ENCODE data around the gene ADAMTS12.

ADAMTS12 gene

DNA sequence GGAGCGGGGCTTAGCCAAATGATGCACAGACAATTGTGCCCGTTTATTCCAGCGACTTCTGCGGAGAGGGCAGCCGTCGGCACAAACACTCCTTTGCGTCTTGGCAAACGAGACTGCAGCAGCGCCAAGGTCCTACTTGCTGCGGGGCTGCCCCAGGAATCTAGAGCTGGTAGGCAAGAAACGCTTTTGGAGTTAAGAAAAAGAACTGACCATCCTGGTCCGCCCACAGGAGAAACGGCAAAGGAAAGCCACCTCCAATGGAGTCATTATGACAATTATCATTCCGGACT is 46.7 kb upstream of the ADAMTS12 start:
- DNase-seq (ENCODE audit: low spot score) (no peak), ATAC-seq (ENCODE audit: low read depth) (no peak)
- TF ChIP-seq, protein P1, sequence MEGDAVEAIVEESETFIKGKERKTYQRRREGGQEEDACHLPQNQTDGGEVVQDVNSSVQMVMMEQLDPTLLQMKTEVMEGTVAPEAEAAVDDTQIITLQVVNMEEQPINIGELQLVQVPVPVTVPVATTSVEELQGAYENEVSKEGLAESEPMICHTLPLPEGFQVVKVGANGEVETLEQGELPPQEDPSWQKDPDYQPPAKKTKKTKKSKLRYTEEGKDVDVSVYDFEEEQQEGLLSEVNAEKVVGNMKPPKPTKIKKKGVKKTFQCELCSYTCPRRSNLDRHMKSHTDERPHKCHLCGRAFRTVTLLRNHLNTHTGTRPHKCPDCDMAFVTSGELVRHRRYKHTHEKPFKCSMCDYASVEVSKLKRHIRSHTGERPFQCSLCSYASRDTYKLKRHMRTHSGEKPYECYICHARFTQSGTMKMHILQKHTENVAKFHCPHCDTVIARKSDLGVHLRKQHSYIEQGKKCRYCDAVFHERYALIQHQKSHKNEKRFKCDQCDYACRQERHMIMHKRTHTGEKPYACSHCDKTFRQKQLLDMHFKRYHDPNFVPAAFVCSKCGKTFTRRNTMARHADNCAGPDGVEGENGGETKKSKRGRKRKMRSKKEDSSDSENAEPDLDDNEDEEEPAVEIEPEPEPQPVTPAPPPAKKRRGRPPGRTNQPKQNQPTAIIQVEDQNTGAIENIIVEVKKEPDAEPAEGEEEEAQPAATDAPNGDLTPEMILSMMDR (IDR thresholded peaks at IDR 0.05; ENCODE audit: poor library complexity, severe bottlenecking), result no peak
- Histone ChIP-seq H3K36me3 (ENCODE audit: low read depth) (no peaks in the 10 kb centered on the region), H3K4me3 (ENCODE audit: severe bottlenecking) (no peak overlapping the region), H3K27ac (ENCODE audit: poor library complexity, severe bottlenecking) (no peak overlapping the region), H3K27me3 (ENCODE audit: insufficient read depth, poor library complexity, severe bottlenecking) (peaks cover 82% of the 10 kb centered on the region), H3K4me1 (ENCODE audit: insufficient read depth, poor library complexity, severe bottlenecking) (peaks cover 5% of the 10 kb centered on the region), H3K9me3 (ENCODE audit: severe bottlenecking) (no peaks in the 10 kb centered on the region)

DNA sequence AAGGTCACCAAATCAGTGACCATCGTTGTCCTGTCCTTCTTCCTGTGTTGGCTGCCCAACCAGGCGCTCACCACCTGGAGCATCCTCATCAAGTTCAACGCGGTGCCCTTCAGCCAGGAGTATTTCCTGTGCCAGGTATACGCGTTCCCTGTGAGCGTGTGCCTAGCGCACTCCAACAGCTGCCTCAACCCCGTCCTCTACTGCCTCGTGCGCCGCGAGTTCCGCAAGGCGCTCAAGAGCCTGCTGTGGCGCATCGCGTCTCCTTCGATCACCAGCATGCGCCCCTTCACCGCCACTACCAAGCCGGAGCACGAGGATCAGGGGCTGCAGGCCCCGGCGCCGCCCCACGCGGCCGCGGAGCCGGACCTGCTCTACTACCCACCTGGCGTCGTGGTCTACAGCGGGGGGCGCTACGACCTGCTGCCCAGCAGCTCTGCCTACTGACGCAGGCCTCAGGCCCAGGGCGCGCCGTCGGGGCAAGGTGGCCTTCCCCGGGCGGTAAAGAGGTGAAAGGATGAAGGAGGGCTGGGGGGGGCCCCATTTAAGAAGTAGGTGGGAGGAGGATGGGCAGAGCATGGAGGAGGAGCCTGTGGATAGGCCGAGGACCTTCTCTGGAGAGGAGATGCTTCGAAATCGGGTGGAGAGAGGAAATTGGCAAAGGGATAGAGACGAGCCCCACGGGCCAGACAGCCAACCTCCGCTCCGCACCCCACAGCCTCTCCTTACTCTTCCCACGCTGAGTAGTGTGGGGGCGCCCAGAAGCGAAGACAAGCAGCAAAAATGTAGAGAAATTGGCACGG is 46.1 kb upstream of the ADAMTS12 start:
- Histone ChIP-seq H3K4me1 (ENCODE audit: insufficient read depth, poor library complexity, severe bottlenecking) (peaks cover 5% of the 10 kb centered on the region), H3K27ac (ENCODE audit: poor library complexity, severe bottlenecking) (no peak overlapping the region), H3K9me3 (ENCODE audit: severe bottlenecking) (no peaks in the 10 kb centered on the region), H3K4me3 (ENCODE audit: severe bottlenecking) (no peak overlapping the region), H3K36me3 (ENCODE audit: low read depth) (no peaks in the 10 kb centered on the region), H3K27me3 (ENCODE audit: insufficient read depth, poor library complexity, severe bottlenecking) (peaks cover 76% of the 10 kb centered on the region)
- TF ChIP-seq, protein P1 (IDR thresholded peaks at IDR 0.05; ENCODE audit: poor library complexity, severe bottlenecking), result no peak
- peak; percentile 57 for DNase-seq (ENCODE audit: low spot score)
- no peak for ATAC-seq (ENCODE audit: low read depth)

DNA sequence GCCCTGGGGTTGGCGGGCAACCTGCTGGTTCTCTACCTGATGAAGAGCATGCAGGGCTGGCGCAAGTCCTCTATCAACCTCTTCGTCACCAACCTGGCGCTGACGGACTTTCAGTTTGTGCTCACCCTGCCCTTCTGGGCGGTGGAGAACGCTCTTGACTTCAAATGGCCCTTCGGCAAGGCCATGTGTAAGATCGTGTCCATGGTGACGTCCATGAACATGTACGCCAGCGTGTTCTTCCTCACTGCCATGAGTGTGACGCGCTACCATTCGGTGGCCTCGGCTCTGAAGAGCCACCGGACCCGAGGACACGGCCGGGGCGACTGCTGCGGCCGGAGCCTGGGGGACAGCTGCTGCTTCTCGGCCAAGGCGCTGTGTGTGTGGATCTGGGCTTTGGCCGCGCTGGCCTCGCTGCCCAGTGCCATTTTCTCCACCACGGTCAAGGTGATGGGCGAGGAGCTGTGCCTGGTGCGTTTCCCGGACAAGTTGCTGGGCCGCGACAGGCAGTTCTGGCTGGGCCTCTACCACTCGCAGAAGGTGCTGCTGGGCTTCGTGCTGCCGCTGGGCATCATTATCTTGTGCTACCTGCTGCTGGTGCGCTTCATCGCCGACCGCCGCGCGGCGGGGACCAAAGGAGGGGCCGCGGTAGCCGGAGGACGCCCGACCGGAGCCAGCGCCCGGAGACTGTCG is 45.4 kb upstream of the ADAMTS12 start:
- peaks cover 71% of the 10 kb centered on the region for H3K27me3 ChIP-seq (ENCODE audit: insufficient read depth, poor library complexity, severe bottlenecking)
- no peaks in the 10 kb centered on the region for H3K36me3 ChIP-seq (ENCODE audit: low read depth)
- TF ChIP-seq, protein P1 (IDR thresholded peaks at IDR 0.05; ENCODE audit: poor library complexity, severe bottlenecking), result no peak
- no peaks in the 10 kb centered on the region for H3K9me3 ChIP-seq (ENCODE audit: severe bottlenecking)
- DNase-seq (ENCODE audit: low spot score) (peak; percentile 60), ATAC-seq (ENCODE audit: low read depth) (no peak)
- H3K4me1 ChIP-seq (ENCODE audit: insufficient read depth, poor library complexity, severe bottlenecking), result peaks cover 5% of the 10 kb centered on the region
- no peak overlapping the region for H3K27ac ChIP-seq (ENCODE audit: poor library complexity, severe bottlenecking)
- no peak overlapping the region for H3K4me3 ChIP-seq (ENCODE audit: severe bottlenecking)

- H3K4me3 ChIP-seq (ENCODE audit: severe bottlenecking), result no peak within 1 kb of the TSS
- H3K4me1 ChIP-seq (ENCODE audit: insufficient read depth, poor library complexity, severe bottlenecking), result peaks cover 5% of the 10 kb centered on the region
- TF ChIP-seq, protein P1 (IDR thresholded peaks at IDR 0.05; ENCODE audit: poor library complexity, severe bottlenecking), result no peak
- peak; percentile 12; the same call in 1 of the 3 replicates for ATAC-seq (ENCODE audit: low read depth)
- DNase-seq (ENCODE audit: low spot score), result peak; percentile 62
- H3K9me3 ChIP-seq (ENCODE audit: severe bottlenecking), result no peaks in the 10 kb centered on the region
- no peaks in the 10 kb centered on the region for H3K36me3 ChIP-seq (ENCODE audit: low read depth)
- peaks cover 65% of the 10 kb centered on the region for H3K27me3 ChIP-seq (ENCODE audit: insufficient read depth, poor library complexity, severe bottlenecking)
- no peak within 1 kb of the TSS for H3K27ac ChIP-seq (ENCODE audit: poor library complexity, severe bottlenecking)
Observed at GRCh38 chr5:33936381-33937016, 44.7 kb upstream of the ADAMTS12 start, which contains the start of gene RXFP3. Gene RXFP3, plus strand, starts transcription at chr5:33936386. Its CDS starts 355 bp downstream, at chr5:33936741.

Measured in RWPE2 (cell line).